Hepatocyte (in vitro differentiated cells): ENCODE measurements around the gene FAM210B.

Experiments
- EZH2phosphoT487 ChIP-seq: fragments of 200-600 bp; sonication (generic); IDR thresholded peaks from one replicate; pipeline ENCODE4 v1.6.1; 2018; ENCODE audit warnings: antibody characterized with exemption, mild to moderate bottlenecking, low read depth, moderate library complexity; ENCODE audit not compliant: unreplicated experiment, severe bottlenecking
- TF ChIP-seq, protein P1 (sequence below): fragments of 200-600 bp; sonication (generic); IDR thresholded peaks from 2 replicates; pipeline ENCODE4 v1.5.1; 2016; ENCODE audit warnings: antibody characterized with exemption, mild to moderate bottlenecking; ENCODE audit not compliant: poor library complexity

DNA sequence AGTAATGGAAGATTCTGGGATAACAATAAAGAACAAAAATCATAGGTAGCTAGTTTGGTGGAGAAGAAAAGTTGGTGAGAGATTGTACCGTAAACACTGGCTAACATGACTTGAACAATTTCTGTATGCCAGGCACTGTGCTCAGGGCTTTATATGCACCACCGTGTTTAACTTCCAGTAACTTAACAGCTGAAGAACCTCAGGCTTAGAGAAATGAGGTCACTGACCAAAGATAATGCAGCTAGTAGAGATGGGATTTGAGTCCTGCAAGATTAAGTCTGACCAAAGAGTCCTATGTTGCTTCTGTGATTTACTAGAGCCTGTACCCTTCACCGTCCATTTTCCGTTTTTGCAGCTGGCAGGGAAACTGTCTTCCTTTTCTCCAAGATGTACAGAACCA lies 36.4 kb downstream of the FAM210B start:
- no peak for TF ChIP-seq EZH2phosphoT487
- TF ChIP-seq, protein P1, sequence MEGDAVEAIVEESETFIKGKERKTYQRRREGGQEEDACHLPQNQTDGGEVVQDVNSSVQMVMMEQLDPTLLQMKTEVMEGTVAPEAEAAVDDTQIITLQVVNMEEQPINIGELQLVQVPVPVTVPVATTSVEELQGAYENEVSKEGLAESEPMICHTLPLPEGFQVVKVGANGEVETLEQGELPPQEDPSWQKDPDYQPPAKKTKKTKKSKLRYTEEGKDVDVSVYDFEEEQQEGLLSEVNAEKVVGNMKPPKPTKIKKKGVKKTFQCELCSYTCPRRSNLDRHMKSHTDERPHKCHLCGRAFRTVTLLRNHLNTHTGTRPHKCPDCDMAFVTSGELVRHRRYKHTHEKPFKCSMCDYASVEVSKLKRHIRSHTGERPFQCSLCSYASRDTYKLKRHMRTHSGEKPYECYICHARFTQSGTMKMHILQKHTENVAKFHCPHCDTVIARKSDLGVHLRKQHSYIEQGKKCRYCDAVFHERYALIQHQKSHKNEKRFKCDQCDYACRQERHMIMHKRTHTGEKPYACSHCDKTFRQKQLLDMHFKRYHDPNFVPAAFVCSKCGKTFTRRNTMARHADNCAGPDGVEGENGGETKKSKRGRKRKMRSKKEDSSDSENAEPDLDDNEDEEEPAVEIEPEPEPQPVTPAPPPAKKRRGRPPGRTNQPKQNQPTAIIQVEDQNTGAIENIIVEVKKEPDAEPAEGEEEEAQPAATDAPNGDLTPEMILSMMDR = no peak
